ENCODE results near the gene SSH2. TPM values are rescaled to one million over a fixed set of nuclear protein-coding genes. Genes with fewer than 3 reads are reported as not detected.

The SSH2 gene
- total and polyA plus RNA-seq, 2 experiments from 2014 or later, result 9.9 to 12.7 TPM

- Histone ChIP-seq H3K4me2 (no peak overlapping the region), H3K27ac (no peak overlapping the region), H2AFZ (no peak overlapping the region), H3K9me2 (replicated peaks; ENCODE audit: insufficient read depth) (no peaks in the 10 kb centered on the region), H3K36me3 (replicated peaks; ENCODE audit: insufficient read depth, low read depth) (no peaks in the 10 kb centered on the region), H4K20me1 (ENCODE audit: insufficient read depth, poor library complexity, severe bottlenecking) (no peaks in the 10 kb centered on the region), H3K9me3 (ENCODE audit: low read depth) (no peaks in the 10 kb centered on the region), H3K4me3 (no peak overlapping the region), H3K27me3 (no peaks in the 10 kb centered on the region), H3K4me1 (ENCODE audit: insufficient read depth) (no peaks in the 10 kb centered on the region), H3K79me2 (no peaks in the 10 kb centered on the region)
- TF ChIP-seq CTCF (IDR thresholded peaks at IDR 0.05; ENCODE audit: poor library complexity) (no peak), EZH2 (IDR thresholded peaks at IDR 0.05; ENCODE audit: borderline replicate concordance) (no peak), EZH2phosphoT487 (IDR thresholded peaks at IDR 0.05; ENCODE audit: low read depth, severe bottlenecking, unreplicated experiment) (no peak)
- WGBS (ENCODE audit: low lambda C conversion rate, missing lambda C conversion rate), result 69% methylated on average over 4 of the region's 4 CpGs
- no peak for DNase-seq (ENCODE audit: low spot score)
These were observed 24.4 kb upstream of the SSH2 start for GRCh38 chr17:29954405-29954804.

- H3K27me3 ChIP-seq, result no peaks in the 10 kb centered on the region
- H3K9me3 ChIP-seq (ENCODE audit: low read depth), result no peaks in the 10 kb centered on the region
- H3K79me2 ChIP-seq, result no peaks in the 10 kb centered on the region
- no peaks in the 10 kb centered on the region for H3K36me3 ChIP-seq (replicated peaks; ENCODE audit: insufficient read depth, low read depth)
- no peak overlapping the region for H3K4me2 ChIP-seq
- no peaks in the 10 kb centered on the region for H3K9me2 ChIP-seq (replicated peaks; ENCODE audit: insufficient read depth)
- H3K4me1 ChIP-seq (ENCODE audit: insufficient read depth), result no peaks in the 10 kb centered on the region
- H4K20me1 ChIP-seq (ENCODE audit: insufficient read depth, poor library complexity, severe bottlenecking), result no peaks in the 10 kb centered on the region
- no peak for TF ChIP-seq CTCF (IDR thresholded peaks at IDR 0.05; ENCODE audit: poor library complexity)
- TF ChIP-seq EZH2phosphoT487 (IDR thresholded peaks at IDR 0.05; ENCODE audit: low read depth, severe bottlenecking, unreplicated experiment), result no peak
- no peak for TF ChIP-seq EZH2 (IDR thresholded peaks at IDR 0.05; ENCODE audit: borderline replicate concordance)
- no peak overlapping the region for H3K27ac ChIP-seq
- no peak overlapping the region for H2AFZ ChIP-seq
- no peak overlapping the region for H3K4me3 ChIP-seq
- no peak for DNase-seq (ENCODE audit: low spot score)
These were observed 19.7 kb upstream of the SSH2 start for GRCh38 chr17:29949696-29950095.

- Histone ChIP-seq H3K36me3 (replicated peaks; ENCODE audit: insufficient read depth, low read depth) (no peaks in the 10 kb centered on the region), H3K9me2 (replicated peaks; ENCODE audit: insufficient read depth) (no peaks in the 10 kb centered on the region), H3K27ac (no peak overlapping the region), H3K4me1 (ENCODE audit: insufficient read depth) (no peaks in the 10 kb centered on the region), H3K4me3 (no peak overlapping the region), H3K4me2 (no peak overlapping the region), H3K79me2 (no peaks in the 10 kb centered on the region), H3K9me3 (ENCODE audit: low read depth) (no peaks in the 10 kb centered on the region), H3K27me3 (no peaks in the 10 kb centered on the region), H4K20me1 (ENCODE audit: insufficient read depth, poor library complexity, severe bottlenecking) (no peaks in the 10 kb centered on the region), H2AFZ (no peak overlapping the region)
- 59% methylated on average over 3 of the region's 3 CpGs for WGBS (ENCODE audit: low lambda C conversion rate, missing lambda C conversion rate)
- no peak for TF ChIP-seq EZH2 (IDR thresholded peaks at IDR 0.05; ENCODE audit: borderline replicate concordance)
- no peak for TF ChIP-seq CTCF (IDR thresholded peaks at IDR 0.05; ENCODE audit: poor library complexity)
- TF ChIP-seq EZH2phosphoT487 (IDR thresholded peaks at IDR 0.05; ENCODE audit: low read depth, severe bottlenecking, unreplicated experiment), result no peak
- DNase-seq (ENCODE audit: low spot score), result no peak
These were observed 18.6 kb upstream of the SSH2 start for GRCh38 chr17:29948448-29949215.
